IPS DF 4.7 (cell line): ENCODE data around the gene LIN37.
"Not testable (repeated sequence)": the region's sequence is repeated elsewhere in the genome, so short reads cannot be mapped to it uniquely, and the experiment has no call there.

Experiments used
- DNase-seq: peaks from one replicate; pipeline ENCODE4 v3.0.0-alpha.2; 2013; ENCODE audit warnings: low spot score; ENCODE audit errors: extremely low read depth

LIN37 gene

GRCh38 chr19:35752746-35753350, 4.5 kb downstream of the LIN37 start:
- DNase-seq = no peak

GRCh38 chr19:35753634-35754369, 5.4 kb downstream of the LIN37 start:
- no peak for DNase-seq

GRCh38 chr19:35754370-35755130, 6.2 kb downstream of the LIN37 start:
- no peak for DNase-seq

- DNase-seq = no peak
Observed at GRCh38 chr19:35755131-35755549, 6.8 kb downstream of the LIN37 start.

- DNase-seq = no peak
Observed at GRCh38 chr19:35755550-35756376, 7.4 kb downstream of the LIN37 start.

GRCh38 chr19:35756377-35757230, 8.2 kb downstream of the LIN37 start, which contains the start of gene HSPB6:
TSS of gene HSPB6 (minus strand) at chr19:35757029. CDS start at chr19:35757008, 21 bp downstream.
- DNase-seq = no peak

- DNase-seq = no peak
Observed at GRCh38 chr19:35757231-35757748, 8.9 kb downstream of the LIN37 start.

- peak; percentile 97 for DNase-seq
Observed at GRCh38 chr19:35757749-35758608, 9.6 kb downstream of the LIN37 start, which contains the start of gene PROSER3. TSS of gene PROSER3 (plus strand) at chr19:35758176. CDS start at chr19:35758216, 40 bp downstream.

GRCh38 chr19:35759697-35760096, 11.3 kb downstream of the LIN37 start:
- DNase-seq = no peak

- DNase-seq = no peak
Observed at GRCh38 chr19:35760711-35761349, 12.5 kb downstream of the LIN37 start.

GRCh38 chr19:35764432-35765315, 16.3 kb downstream of the LIN37 start:
- DNase-seq = no peak

- no peak for DNase-seq
Observed at GRCh38 chr19:35766571-35767104, 18.3 kb downstream of the LIN37 start.

- DNase-seq = no peak
Observed at GRCh38 chr19:35767288-35768081, 19.1 kb downstream of the LIN37 start.

GRCh38 chr19:35768082-35768421, 19.7 kb downstream of the LIN37 start:
- DNase-seq = no peak

- DNase-seq = not testable (repeated sequence)
Observed at GRCh38 chr19:35772362-35772761, 24.0 kb downstream of the LIN37 start.

GRCh38 chr19:35773020-35773806, 24.8 kb downstream of the LIN37 start:
- DNase-seq = no peak
